PC-3 (cell line): Measurements from ENCODE around the gene SLCO2B1. TPM values are rescaled to one million over a fixed set of nuclear protein-coding genes. Genes with fewer than 3 reads are reported as not detected.

Experiments used
- ATAC-seq: fragments of 200-7000 bp; cut with Tn5 transposase; 2 replicates; pipeline ENCODE4 v1.9.1; 2020; ENCODE audit warnings: mild to moderate bottlenecking, moderate library complexity
- BruUV-seq: library from RNA; stranded (reverse); fragments of 400-500 nt; replicated peaks from 2 replicates; lab custom pipeline; 2021; lab: Mats Ljungman, UMichigan
- CTCF ChIA-PET: fragments of 300-600 bp; sonication (Branson Sonifier 250); formaldehyde crosslinking; loops from one replicate; lab custom pipeline; 2022; ENCODE audit warnings: antibody characterized with exemption; lab: Charles Lee
- POLR2A ChIA-PET: fragments of 300-600 bp; sonication (Branson Sonifier 250); formaldehyde crosslinking; loops from one replicate; lab custom pipeline; 2022; ENCODE audit warnings: antibody characterized with exemption; ENCODE audit not compliant: unreplicated experiment; lab: Charles Lee
- DNase-seq: peaks from one replicate; pipeline ENCODE4 v3.0.0-alpha.2; 2015
- H2AFZ ChIP-seq: fragments of 300-600 bp; sonication (generic); 2 replicates; pipeline ENCODE4 v1.6.0; 2016; ENCODE audit warnings: antibody characterized with exemption, low read length
- H3F3A ChIP-seq: fragments of 300-600 bp; sonication (generic); one replicate; pipeline ENCODE4 v1.6.0; 2017; ENCODE audit warnings: antibody characterized with exemption, low read length, control low read depth, mild to moderate bottlenecking; ENCODE audit not compliant: unreplicated experiment
- H3K27ac ChIP-seq: fragments of 300-600 bp; sonication (generic); 2 replicates; pipeline ENCODE4 v1.5.1; 2016; ENCODE audit warnings: mild to moderate bottlenecking, low read length
- H3K27me3 ChIP-seq: fragments of 300-600 bp; sonication (generic); 2 replicates; pipeline ENCODE4 v1.6.1; 2016; ENCODE audit warnings: low read length, mixed read lengths
- H3K36me3 ChIP-seq: fragments of 300-600 bp; sonication (generic); 2 replicates; pipeline ENCODE4 v1.6.1; 2016; ENCODE audit warnings: low read depth, mixed run types, low read length, mixed read lengths
- H3K4me1 ChIP-seq: fragments of 300-600 bp; sonication (generic); 2 replicates; pipeline ENCODE4 v1.5.1; 2016; ENCODE audit warnings: low read length; ENCODE audit not compliant: insufficient read depth
- H3K4me2 ChIP-seq: fragments of 300-600 bp; sonication (generic); 2 replicates; pipeline ENCODE4 v1.6.0; 2016; ENCODE audit warnings: low read length
- H3K4me3 ChIP-seq: fragments of 300-600 bp; sonication (generic); 2 replicates; pipeline ENCODE4 v1.5.1; 2016; ENCODE audit warnings: mild to moderate bottlenecking, low read length, mixed read lengths
- H3K79me2 ChIP-seq: fragments of 300-600 bp; sonication (generic); 2 replicates; pipeline ENCODE4 v1.6.1; 2017; ENCODE audit warnings: low read length, mixed read lengths
- H3K9ac ChIP-seq: fragments of 300-600 bp; sonication (generic); 2 replicates; pipeline ENCODE4 v1.6.0; 2016; ENCODE audit warnings: mild to moderate bottlenecking, low read length
- H3K9me2 ChIP-seq: fragments of 300-600 bp; sonication (generic); replicated peaks from 2 replicates; pipeline ENCODE4 v1.6.1; 2016; ENCODE audit warnings: mixed run types, low read length, mixed read lengths
- H3K9me3 ChIP-seq: fragments of 300-600 bp; sonication (generic); 2 replicates; pipeline ENCODE4 v1.6.1; 2016; ENCODE audit warnings: low read length, mixed read lengths
- H4K20me1 ChIP-seq: fragments of 300-600 bp; sonication (generic); 2 replicates; pipeline ENCODE4 v1.6.1; 2016; ENCODE audit warnings: low read length, mixed read lengths
- EZH2 ChIP-seq: fragments of 300-600 bp; sonication (generic); IDR thresholded peaks from one replicate; pipeline ENCODE4 v1.6.1; 2017; ENCODE audit warnings: antibody characterized with exemption, mild to moderate bottlenecking, low read length; ENCODE audit not compliant: unreplicated experiment
- EZH2phosphoT487 ChIP-seq: fragments of 300-600 bp; sonication (generic); IDR thresholded peaks from 2 replicates; pipeline ENCODE4 v1.6.1; 2018; ENCODE audit warnings: mild to moderate bottlenecking, antibody characterized with exemption, low read length, borderline replicate concordance
- intact Hi-C: fragments of 100-400 bp; cut with micrococcal nuclease; formaldehyde crosslinking; loops from 2 replicates; pipeline ENCODE4 v1.9.0; 2023
- total RNA-seq: library from RNA; depleted of rRNA; stranded (reverse); fragments of >200 nt; gene quantifications from 2 replicates; pipeline ENCODE4 v1.2.3, GENCODE V29; 2014
- TF ChIP-seq, protein P1 (sequence below): fragments of 300-600 bp; sonication (generic); conservative IDR thresholded peaks from 2 replicates; pipeline ENCODE4 v1.5.1; 2017; ENCODE audit warnings: antibody characterized with exemption, low read depth, mild to moderate bottlenecking, low read length

SLCO2B1 gene
- total RNA-seq, 1 experiment from 2014 or later: not detected

DNA sequence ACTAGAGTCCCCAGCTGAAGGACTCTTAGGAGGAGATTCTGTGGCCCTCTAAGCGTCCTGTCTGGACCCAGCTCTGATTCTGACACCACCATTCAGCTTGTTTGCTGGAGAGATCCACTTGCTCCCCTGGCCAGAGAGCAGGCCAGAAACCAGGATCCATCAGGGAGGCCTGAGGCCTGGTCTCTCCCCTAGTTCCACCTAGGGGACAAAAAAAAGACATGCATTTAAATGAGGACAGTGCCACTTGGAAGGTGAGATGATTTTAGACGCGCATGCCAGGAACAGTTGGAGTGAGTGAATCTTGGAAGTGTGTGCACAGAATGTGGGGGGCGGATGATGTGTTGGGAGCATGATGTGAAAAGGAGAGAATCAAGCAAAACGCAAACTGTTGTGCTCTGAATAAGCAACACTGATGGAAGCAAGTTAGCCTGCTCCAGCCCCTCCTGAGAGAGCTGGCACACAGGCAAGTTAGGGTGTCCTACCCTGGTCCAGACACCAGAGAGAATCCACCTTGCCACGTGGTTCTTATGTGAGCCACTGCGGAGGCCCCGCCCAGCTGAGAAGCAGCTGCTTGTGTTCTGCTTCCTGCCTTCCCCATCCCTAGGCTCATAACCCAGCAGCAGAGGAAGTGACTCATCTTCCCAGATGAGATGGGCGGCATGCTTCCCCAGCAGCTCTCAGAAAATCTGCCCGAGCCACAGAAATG is 8.0 kb upstream of the SLCO2B1 start:
- Histone ChIP-seq H2AFZ (peak overlapping the region; percentile 67), H3F3A (no peaks in the 10 kb centered on the region), H3K9ac (no peak overlapping the region), H3K4me1 (peaks cover 11% of the 10 kb centered on the region), H3K27ac (0 out of 2 replicates have a peak overlapping the region, but pooled peaks have one; percentile 10), H4K20me1 (no peaks in the 10 kb centered on the region), H3K9me2 (no peaks in the 10 kb centered on the region), H3K9me3 (no peaks in the 10 kb centered on the region), H3K36me3 (no peaks in the 10 kb centered on the region), H3K4me3 (0 out of 2 replicates have a peak overlapping the region, but pooled peaks have one; percentile 26), H3K4me2 (peak overlapping the region; percentile 74), H3K27me3 (peaks cover 32% of the 10 kb centered on the region), H3K79me2 (no peaks in the 10 kb centered on the region)
- ChIA-PET POLR2A (no interaction called here), CTCF (interaction anchor here (0.8 to 1.6 kb wide), 6 partner anchors 61 to 213 kb away, joined by 3 to 20 read pairs (median 6); no protein-coding TSS in a partner anchor)
- peak; percentile 94 for DNase-seq
- no TSS peak for BruUV-seq
- peak; percentile 98 for ATAC-seq
- intact Hi-C loops: loop anchor here (1.0 kb wide), 3 partner anchors 62 to 214 kb away; no protein-coding TSS in a partner anchor
- TF ChIP-seq EZH2phosphoT487 (no peak), EZH2 (no peak)
- TF ChIP-seq, protein P1, sequence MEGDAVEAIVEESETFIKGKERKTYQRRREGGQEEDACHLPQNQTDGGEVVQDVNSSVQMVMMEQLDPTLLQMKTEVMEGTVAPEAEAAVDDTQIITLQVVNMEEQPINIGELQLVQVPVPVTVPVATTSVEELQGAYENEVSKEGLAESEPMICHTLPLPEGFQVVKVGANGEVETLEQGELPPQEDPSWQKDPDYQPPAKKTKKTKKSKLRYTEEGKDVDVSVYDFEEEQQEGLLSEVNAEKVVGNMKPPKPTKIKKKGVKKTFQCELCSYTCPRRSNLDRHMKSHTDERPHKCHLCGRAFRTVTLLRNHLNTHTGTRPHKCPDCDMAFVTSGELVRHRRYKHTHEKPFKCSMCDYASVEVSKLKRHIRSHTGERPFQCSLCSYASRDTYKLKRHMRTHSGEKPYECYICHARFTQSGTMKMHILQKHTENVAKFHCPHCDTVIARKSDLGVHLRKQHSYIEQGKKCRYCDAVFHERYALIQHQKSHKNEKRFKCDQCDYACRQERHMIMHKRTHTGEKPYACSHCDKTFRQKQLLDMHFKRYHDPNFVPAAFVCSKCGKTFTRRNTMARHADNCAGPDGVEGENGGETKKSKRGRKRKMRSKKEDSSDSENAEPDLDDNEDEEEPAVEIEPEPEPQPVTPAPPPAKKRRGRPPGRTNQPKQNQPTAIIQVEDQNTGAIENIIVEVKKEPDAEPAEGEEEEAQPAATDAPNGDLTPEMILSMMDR: no peak

DNA sequence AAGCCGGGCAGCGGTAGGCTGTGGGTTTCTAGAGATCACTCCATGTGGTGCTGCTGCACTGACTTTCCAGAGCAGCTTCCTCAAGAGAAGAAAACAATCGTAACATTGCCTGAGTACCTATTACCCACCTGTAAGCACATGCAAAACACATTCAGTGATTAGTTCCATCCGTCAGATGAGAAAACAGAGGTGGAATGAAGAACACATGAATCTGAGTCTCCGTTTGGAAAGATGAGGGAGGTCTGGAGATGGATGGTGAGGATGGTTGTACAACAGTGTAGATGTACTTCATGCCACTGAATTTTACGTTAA is 7.5 kb upstream of the SLCO2B1 start:
- Histone ChIP-seq H3K36me3 (no peaks in the 10 kb centered on the region), H3K9ac (no peak overlapping the region), H3K9me2 (no peaks in the 10 kb centered on the region), H3K4me3 (0 out of 2 replicates have a peak overlapping the region, but pooled peaks have one; percentile 26), H3K27ac (0 out of 2 replicates have a peak overlapping the region, but pooled peaks have one; percentile 10), H3F3A (no peaks in the 10 kb centered on the region), H3K4me2 (peak overlapping the region; percentile 74), H3K4me1 (peaks cover 11% of the 10 kb centered on the region), H3K79me2 (no peaks in the 10 kb centered on the region), H2AFZ (peak overlapping the region; percentile 67), H3K27me3 (peaks cover 32% of the 10 kb centered on the region), H4K20me1 (no peaks in the 10 kb centered on the region), H3K9me3 (no peaks in the 10 kb centered on the region)
- TF ChIP-seq EZH2 (no peak), EZH2phosphoT487 (no peak)
- TF ChIP-seq, protein P1: no peak
- DNase-seq (no peak), ATAC-seq (no peak)
- no TSS peak for BruUV-seq
- POLR2A ChIA-PET: no interaction called here
- intact Hi-C loops: loop anchor here (1.0 kb wide), 3 partner anchors 62 to 214 kb away; no protein-coding TSS in a partner anchor
- CTCF ChIA-PET: interaction anchor here (0.8 to 1.6 kb wide), 5 partner anchors 62 to 214 kb away, joined by 3 to 20 read pairs (median 8); no protein-coding TSS in a partner anchor

DNA sequence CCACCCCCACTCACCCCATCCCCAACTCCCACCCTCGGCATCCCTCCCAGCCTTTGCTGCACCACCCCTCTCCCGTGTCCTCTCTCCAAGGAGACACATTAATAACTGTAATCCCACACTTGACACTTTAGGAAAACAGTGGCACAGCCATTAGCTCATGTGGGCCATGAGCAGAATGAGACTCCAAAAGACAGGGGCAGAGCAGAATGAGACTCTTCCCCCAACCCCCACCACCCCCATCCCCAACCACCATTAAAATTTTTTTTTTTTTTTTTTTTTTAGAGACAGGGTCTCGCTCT is 6.2 kb upstream of the SLCO2B1 start:
- H3K4me1 ChIP-seq: peaks cover 11% of the 10 kb centered on the region
- no peaks in the 10 kb centered on the region for H3F3A ChIP-seq
- TF ChIP-seq EZH2phosphoT487: no peak
- TF ChIP-seq, protein P1: 0 out of 2 replicates have a peak, but pooled peaks have one; percentile 1
- no peaks in the 10 kb centered on the region for H3K9me3 ChIP-seq
- intact Hi-C loops: loop anchor here (1.0 kb wide), 1 partner anchor 104 kb away; no protein-coding TSS in a partner anchor
- POLR2A ChIA-PET: no interaction called here
- DNase-seq (no peak), ATAC-seq (no peak)
- peaks cover 38% of the 10 kb centered on the region for H3K27me3 ChIP-seq
- H4K20me1 ChIP-seq: no peaks in the 10 kb centered on the region
- CTCF ChIA-PET: interaction anchor here (0.6 to 2.0 kb wide), 3 partner anchors 60 to 1985 kb away, joined by 8 to 18 read pairs (median 10); partner anchors contain the start of gene NEU3
- no peak overlapping the region for H2AFZ ChIP-seq
- no peaks in the 10 kb centered on the region for H3K36me3 ChIP-seq
- H3K79me2 ChIP-seq: no peaks in the 10 kb centered on the region
- no peaks in the 10 kb centered on the region for H3K9me2 ChIP-seq
- H3K9ac ChIP-seq: no peak overlapping the region
- no peak overlapping the region for H3K27ac ChIP-seq
- H3K4me3 ChIP-seq: no peak overlapping the region
- no TSS peak for BruUV-seq
- H3K4me2 ChIP-seq: no peak overlapping the region
